Activated CD4-positive, alpha-beta T cell treated with anti-CD3 and anti-CD28 coated beads, Interleukin-2, amount 50 U/mL, for 24 hours (primary cell): ENCODE results near the gene ZNF740.

Experiments used
- DNase-seq, 2 donors: peaks; one replicate each; pipeline ENCODE4 v3.0.0-alpha.2; 2020; ENCODE audit warnings: low read depth in 1 of 2, low spot score in 1 of 2

ZNF740 gene

GRCh38 chr12:53224897-53225634 lies 44.5 kb downstream of the ZNF740 start:
- DNase-seq = no peak

DNA sequence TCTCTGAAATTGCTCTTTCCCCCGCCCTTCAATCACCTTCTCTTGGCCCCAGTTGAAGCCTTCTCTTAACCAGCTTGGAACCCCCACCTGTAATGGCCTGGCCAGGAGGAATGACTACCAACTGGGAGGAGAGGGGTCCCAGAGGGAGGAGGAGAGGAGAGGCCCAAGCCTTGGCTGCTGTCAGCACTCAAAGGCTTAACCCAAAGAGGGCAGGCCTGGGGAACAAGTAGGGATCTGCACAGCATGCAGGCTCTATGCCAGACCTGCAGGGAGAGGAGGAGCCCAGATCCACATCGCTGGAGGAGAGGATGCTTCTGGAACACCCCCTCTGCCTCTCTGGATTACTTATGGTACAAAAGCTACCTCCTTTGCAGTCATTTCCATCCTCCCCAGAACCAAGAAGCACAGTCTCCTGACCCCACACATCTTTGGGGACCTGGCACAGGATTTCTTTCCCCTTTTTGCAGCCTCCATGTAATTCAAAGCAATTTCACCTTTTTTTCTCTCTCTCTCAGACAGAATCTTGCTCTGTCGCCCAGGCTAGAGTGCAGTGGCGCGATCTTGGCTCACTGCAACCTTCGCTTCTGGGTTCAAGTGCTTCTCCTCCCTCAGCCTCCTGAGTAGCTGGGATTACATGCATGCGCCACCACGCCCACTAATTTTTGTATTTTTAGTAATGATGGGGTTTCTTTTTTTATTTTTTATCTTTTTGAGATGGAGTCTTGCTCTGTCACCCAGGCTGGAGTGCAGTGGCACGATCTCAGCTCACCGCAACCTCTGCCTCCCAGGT lies 45.3 kb downstream of the ZNF740 start:
- DNase-seq = no peak

DNA sequence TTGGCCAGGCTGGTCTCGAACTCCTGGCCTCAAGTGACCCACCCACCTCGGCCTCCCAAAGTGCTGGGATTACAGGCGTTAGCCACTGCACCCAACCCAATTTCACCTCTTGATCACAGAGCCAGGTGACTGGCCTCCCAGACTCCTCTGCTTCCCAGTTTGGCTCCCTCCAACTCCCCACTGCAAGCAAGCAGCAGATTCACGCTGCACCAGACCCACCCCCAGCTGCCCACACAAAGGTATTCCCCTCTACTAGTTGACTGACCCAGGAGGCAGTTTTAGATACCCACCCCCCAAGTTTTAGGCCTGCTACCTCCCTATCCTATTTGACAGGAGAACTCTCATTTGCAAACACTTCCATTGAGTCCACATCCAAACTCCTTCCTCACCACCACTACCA lies 46.3 kb downstream of the ZNF740 start:
- no peak for DNase-seq

DNA sequence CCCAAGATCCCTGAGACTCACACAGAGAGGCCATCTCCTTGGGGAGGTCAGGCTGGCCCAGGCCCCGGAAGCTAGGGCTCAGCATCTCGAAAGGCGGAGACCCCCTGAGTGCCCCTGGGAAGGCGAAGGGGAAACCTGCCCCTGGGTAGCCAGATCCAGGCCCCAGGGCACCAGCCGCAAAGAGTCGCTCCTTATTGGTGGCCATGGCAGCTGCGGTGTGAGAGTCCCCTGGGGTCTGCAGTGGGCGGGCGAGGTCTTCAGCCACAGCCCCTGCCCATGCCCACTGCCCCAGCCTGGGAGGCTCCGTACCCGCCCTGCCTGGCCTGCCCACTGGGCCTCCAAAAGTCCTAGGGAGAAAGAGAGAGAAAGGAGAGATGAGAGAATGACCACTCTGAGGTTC lies 46.8 kb downstream of the ZNF740 start:
- no peak for DNase-seq

GRCh38 chr12:53227836-53228235 lies 47.3 kb downstream of the ZNF740 start:
- DNase-seq = no peak

DNA sequence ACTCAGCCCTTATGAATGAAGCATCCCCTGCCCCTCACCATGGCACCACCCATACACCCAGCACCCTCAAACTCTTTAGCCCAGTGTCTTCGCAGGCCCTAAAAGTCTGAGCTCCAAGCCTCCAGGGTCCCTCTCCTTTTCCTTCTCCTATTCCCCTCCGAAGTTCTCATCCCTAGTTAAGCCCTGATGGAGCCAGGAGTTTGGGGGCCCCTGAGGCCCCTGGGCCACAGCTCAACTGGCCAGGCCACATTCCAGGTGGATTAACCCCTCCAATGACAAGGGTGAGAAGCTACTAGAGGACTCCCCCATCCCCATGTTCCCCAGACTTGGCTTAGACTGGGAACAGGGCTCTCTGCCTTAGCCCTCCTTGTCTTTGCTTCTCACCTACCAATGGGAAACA lies 48.9 kb downstream of the ZNF740 start:
- DNase-seq = no peak

DNA sequence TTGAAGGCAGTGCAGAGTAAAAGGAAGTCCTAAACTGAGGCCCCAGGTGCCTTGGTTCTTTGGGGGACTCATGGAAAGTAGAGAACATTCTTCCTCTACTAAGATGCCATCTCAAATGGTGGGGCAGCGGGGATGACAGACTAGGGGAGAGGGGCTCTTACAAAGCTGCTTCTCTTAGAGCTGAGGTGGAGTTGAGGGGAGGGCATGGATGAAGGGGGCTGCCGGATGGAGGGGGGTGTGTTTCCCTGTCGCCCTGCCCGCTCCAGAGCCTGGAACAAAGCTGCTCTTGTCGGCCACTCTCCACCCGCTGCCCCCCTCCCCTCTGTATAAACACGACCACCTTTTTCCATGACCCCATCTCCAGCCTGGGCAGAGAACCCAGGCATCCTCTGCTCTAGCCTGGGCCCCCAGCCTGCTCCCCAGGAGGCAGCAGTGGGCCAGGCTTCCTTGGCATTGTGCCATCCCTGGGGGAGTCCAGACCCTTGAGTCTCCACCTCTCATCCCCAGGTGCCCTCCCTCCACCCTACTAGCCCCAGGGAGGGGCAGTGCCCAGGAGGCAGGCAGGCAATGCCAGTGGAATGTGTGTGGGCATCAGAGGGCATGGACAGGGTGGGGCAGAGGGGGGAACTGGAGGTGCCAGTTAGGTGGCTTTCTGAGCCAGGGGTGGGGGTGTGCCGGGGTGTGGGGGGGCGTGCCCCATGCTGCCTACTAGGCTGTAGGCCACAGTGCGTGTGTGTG lies 49.8 kb downstream of the ZNF740 start:
- no peak for DNase-seq

DNA sequence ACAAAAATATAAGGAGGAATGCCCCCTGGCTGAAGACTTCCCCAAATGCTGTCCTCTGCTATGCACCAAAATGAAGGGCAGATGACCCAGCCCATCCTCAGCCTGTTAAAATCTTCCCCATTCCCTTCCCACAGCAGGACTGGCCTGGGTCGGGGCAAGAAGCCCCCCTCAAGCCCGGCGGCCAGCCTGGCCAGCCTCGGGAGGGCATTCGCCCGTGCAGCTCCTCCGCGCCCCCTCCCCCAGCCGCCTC lies 51.1 kb downstream of the ZNF740 start:
- DNase-seq = no peak

GRCh38 chr12:53231921-53232645 lies 51.6 kb downstream of the ZNF740 start, which contains the start of gene RARG:
Gene RARG (minus strand): TSS chr12:53232209. CDS start chr12:53227545, 4,664 bp downstream.
- no peak for DNase-seq

DNA sequence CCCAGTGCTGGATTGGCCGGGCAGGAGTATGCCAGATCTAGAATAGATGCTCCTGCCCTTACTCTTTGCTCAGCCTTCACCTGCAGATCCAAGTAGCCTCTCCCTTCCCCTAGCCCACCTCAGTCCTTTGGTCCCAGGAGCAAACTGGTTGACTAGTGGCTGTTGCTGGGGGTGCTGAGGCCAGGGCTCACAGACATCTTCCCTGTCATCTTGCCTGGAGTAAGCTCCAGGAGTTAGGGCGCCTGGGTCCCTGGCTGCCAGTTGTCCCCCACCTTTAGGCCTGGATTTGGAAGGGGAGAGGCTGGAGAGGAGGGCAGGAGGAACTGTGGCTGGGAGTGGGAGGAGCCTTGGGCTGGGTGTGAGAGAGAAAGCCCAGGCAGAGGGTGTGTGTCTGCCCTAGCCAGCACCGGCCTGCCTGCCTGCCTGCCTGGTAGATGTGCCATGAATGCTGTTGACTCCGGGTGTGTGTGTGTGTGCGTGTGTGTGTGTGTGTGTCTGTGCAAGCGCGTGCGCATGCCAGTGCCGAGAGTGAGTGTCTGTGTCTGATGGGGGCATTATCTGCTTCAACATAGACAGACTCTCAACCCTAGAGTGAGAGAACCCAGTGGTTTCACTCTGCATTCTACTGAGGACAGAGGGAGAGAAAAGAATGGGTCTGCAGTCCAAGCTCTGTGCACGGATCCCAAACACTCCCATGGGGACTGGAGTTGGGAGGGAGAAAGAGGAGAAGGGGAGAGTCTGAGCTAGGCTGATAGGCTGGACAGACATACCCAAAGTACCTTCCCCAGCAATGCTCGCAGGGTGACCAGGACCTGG lies 52.3 kb downstream of the ZNF740 start:
- DNase-seq = no peak

DNA sequence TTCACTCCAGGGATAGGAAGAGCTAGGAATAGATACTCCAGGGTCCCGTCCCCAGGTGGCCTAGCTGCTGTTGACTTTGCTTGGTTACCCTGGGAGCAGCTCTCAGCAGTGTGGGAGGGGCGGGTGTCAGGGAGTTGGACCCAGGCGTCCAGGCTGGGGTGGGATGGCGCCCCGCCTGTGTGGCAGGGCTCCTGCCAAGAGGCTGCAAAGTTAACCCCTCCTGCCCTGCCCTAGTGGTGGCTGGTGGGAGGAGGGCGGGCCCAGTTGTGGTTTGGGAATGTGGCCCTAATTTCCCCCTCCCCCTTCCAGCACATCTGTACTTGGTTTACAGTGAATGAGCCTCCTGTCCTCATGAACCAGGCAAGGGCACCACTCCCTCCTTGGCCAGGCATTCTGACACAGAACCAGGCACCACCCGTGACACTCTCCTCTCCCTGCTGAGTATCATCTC lies 53.2 kb downstream of the ZNF740 start:
- no peak for DNase-seq

DNA sequence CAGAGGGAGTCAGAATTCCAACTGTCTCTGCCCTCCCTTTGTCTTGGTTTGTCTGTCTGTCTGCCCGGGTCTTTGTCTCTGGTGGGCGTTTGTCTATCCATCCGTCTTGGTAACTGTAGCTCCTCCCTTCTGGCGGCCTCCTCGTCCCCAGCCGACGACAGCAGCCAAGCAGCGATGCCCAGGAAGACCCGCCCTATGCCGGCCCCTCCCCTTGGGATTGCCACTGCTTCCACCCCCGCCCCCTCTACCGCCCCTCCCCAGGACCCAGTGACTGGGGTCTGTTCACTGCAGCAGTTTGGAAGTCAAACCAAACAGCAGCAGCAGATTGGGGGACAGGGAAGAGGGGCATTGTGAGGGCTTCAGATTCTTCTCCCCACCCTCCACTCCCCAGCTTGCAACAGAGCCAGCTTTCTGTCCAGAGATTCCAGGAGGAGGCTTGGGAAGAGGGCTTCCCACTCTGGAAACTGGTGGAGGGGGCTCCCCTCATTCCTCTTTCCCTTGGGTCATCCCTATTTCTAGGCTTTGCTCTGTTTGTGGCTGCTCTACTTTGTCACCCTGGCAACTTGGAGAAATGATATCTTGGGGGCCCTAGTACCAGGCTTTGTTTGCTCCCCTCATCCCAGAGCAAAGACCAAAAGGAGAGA lies 53.9 kb downstream of the ZNF740 start:
- no peak for DNase-seq

- DNase-seq = no peak
Measured at GRCh38 chr12:53235164-53235563, 54.6 kb downstream of the ZNF740 start.

DNA sequence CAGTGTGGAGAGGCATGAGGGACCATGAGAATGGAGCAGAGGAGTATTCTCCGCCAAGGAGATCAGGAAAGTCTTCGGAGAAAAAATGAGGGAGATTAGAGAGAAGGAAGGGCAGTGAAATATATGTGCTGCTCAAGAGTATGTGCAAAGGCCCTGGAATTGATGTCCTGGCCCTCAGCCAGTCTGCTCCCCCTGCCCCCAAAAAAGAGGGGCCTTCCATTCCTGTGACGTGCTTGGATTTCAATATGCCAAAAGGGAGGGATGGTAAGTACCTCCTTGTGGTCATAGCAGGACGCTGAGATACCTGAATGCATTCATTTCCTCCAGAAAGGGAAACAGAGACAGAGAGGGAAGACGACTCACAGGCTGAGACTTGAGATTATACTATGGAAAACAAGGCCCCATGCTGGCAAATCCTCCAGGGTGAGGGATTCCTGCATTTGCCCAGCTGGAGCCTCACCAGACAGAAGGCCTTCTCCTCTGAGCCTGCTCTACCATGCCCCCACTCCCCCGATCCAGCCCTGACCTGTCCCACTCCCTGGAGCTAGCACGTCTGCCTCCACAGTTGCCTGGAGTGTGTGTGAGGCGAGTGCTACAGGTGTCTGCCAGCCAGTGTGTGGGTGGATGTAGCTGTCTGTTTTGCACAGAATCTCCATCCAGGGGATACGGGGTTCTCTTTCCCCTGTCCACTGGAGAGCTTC lies 55.4 kb downstream of the ZNF740 start:
- DNase-seq = no peak

DNA sequence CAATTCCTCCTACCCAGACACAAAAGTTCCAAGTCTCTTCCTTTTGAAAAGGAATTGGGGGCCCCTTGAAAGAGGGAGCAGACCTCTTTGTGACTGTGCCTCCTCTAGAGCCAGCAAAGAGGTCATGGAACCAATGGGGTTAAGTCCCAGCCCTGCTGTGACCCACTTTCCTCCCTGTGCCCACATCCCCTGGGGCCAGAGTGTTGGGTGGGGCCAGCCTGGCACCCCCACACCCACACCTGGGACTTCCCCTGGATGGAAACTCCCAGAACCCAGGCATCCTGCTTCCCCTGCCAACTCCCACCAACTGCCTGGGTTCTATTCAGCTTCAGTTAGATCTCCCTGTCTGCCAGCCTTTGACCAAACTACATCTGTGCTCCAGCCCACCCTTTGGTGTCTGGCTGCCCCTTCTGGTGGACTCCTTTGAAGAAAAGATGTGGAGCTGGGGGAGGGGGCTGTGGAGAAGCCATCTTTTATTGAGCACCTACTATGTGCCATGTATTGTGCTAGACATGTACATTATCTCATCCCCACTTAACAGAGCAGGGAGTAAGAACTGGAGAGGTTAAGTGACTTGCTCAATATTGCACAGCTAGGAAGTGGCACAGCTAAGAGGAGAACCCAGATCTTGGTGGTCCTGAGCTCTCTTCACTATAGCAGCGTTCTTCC lies 56.1 kb downstream of the ZNF740 start:
- no peak for DNase-seq

GRCh38 chr12:53239643-53240258 lies 59.2 kb downstream of the ZNF740 start:
- no peak for DNase-seq

DNA sequence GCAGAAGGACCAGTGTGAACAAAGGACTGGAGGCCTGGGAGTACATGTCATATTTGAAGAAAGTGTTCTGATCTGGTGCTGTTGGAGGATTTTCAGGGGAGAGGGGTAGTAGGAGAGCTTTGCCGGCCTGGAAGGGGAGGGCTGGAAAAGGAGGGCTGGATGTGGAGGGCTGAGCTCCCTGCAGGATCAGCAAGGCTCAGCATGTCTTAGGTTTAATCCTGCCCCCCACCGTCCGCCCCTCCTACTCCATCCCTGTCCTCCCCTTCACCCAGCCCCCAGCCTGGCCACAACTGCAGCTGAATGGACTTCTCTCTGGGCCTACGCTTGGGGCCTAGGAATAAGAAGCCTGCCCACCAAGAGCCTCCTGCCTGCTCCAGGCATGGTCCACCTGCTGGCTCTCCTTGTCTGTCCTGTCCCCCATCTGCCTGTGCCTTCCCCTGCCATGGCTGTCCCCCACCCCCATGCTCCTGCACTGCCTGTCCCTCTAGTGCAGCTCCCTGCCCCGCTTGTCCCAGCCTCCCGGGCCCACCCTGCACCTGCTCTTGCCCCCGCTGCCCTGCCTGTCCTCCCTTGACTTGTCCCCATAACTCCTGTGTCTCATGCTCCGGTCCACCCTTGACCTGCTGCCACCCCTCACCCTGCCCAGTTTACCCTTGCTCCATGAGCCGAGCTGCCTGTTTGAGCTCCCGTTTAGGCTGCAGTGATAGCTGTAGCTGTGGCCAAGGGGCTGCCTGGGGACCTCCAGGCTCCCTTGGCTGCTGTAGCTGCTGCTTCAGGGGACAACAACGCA lies 61.3 kb downstream of the ZNF740 start:
- DNase-seq = no peak

GRCh38 chr12:53244337-53244736 lies 63.8 kb downstream of the ZNF740 start:
- DNase-seq = no peak
